PFSK-1 (cell line): Measurements from ENCODE around the gene KRT78.

ENCODE experiments used
- FOXP2 ChIP-seq: optimal IDR thresholded peaks from 2 replicates; pipeline ENCODE3; 2011; ENCODE audit warnings: borderline replicate concordance, control low read depth, inconsistent platforms; ENCODE audit not compliant: insufficient read depth; ENCODE audit errors: extremely low read length, extremely low read depth
- POLR2AphosphoS5 ChIP-seq: IDR thresholded peaks from 2 replicates; pipeline ENCODE4 v1.6.1; 2012; ENCODE audit warnings: low read depth, mild to moderate bottlenecking, control low read depth, low read length, moderate library complexity
- SIN3A ChIP-seq: IDR thresholded peaks from 2 replicates; pipeline ENCODE4 v1.6.1; 2012; ENCODE audit warnings: mild to moderate bottlenecking, low read length, moderate library complexity, borderline replicate concordance; ENCODE audit not compliant: insufficient read depth
- TAF1 ChIP-seq: IDR thresholded peaks from 2 replicates; pipeline ENCODE4 v1.6.1; 2012; ENCODE audit warnings: low read length, control low read depth, borderline replicate concordance; ENCODE audit not compliant: insufficient read depth
- TF ChIP-seq, protein P1 (sequence below), 2 experiments: IDR thresholded peaks; 2 replicates each; pipeline versions ENCODE4 v1.6.1 to v1.8.0; 2011 to 2012; ENCODE audit warnings: low read depth in 2 of 2, low read length in 2 of 2, control low read depth in 1 of 2, inconsistent platforms in 1 of 2, mild to moderate bottlenecking in 1 of 2, moderate library complexity in 1 of 2; ENCODE audit not compliant: insufficient read depth in 1 of 2

Gene KRT78

DNA sequence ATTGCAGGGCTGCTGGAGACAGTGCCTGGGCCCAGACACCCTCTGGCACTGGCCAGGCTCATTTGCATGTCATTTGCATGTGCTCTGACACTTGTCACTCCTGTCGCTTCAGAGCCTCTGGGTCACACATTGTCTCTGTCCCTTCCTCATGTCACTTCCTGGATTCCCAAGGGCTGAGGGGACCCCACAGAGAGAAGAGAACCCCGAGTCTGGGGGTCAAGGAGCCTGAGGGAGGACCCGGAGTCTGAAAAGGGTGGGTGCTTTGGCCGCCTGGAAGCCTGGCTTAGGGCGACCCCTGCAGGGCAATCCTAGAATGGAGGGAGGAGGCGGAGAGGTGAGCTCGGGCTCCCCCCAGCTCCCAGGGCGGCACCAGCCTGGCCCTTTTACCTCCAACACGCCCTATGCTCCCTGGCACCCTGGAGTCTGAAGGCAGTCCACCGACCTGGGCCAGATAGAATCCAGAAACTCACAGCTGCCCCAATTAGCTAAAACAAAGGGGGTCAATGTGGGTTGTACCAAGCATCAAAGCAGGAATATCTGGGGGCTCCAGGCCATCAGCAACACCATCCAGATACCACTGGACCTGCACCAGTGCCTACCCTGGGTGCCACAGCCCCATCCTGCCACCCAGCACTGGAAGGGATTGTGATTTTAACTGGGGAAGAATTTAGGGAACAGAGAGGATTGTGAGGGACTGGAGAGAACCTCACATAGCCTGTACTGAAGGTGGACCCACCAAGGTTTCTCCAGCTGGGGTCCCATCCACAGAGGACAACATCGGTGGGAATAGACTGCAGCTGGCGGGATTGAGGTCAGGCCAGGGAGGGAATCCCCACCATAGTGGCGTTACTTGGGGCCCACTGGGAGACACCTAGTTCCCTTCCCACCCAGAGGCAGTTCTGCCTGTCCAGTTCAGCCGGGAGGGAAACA, 21.8 kb upstream of the KRT78 start:
- TF ChIP-seq SIN3A (no peak), FOXP2 (no peak), TAF1 (no peak), POLR2AphosphoS5 (no peak)
- TF ChIP-seq, protein P1, sequence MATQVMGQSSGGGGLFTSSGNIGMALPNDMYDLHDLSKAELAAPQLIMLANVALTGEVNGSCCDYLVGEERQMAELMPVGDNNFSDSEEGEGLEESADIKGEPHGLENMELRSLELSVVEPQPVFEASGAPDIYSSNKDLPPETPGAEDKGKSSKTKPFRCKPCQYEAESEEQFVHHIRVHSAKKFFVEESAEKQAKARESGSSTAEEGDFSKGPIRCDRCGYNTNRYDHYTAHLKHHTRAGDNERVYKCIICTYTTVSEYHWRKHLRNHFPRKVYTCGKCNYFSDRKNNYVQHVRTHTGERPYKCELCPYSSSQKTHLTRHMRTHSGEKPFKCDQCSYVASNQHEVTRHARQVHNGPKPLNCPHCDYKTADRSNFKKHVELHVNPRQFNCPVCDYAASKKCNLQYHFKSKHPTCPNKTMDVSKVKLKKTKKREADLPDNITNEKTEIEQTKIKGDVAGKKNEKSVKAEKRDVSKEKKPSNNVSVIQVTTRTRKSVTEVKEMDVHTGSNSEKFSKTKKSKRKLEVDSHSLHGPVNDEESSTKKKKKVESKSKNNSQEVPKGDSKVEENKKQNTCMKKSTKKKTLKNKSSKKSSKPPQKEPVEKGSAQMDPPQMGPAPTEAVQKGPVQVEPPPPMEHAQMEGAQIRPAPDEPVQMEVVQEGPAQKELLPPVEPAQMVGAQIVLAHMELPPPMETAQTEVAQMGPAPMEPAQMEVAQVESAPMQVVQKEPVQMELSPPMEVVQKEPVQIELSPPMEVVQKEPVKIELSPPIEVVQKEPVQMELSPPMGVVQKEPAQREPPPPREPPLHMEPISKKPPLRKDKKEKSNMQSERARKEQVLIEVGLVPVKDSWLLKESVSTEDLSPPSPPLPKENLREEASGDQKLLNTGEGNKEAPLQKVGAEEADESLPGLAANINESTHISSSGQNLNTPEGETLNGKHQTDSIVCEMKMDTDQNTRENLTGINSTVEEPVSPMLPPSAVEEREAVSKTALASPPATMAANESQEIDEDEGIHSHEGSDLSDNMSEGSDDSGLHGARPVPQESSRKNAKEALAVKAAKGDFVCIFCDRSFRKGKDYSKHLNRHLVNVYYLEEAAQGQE (IDR thresholded peaks at IDR 0.05; ENCODE audit: insufficient read depth in 1 of 2, low read depth in 2 of 2, low read length in 2 of 2), result no peak

DNA sequence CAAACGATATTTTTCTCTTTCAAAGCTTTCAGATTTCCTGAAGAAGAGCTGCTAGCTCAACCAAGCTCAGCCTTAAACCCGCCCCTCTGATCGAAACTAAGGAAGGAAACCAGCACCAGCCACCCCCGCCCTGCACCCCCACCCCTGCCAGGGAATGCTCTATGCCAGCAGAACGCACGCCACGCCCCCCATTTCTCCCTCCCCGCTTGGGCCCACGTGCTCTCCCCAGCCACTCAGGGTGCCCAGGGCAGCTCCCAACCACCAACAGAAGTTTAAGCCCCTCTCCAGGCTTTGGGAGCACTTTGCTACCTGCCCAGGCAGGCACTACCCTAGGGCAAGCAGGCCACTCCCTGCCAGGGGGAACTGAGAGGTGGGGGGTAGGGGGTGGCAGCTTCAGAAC, 18.8 kb upstream of the KRT78 start:
- TF ChIP-seq FOXP2 (no peak), SIN3A (no peak), TAF1 (no peak), POLR2AphosphoS5 (no peak)
- TF ChIP-seq, protein P1 (IDR thresholded peaks at IDR 0.05; ENCODE audit: insufficient read depth in 1 of 2, low read depth in 2 of 2, low read length in 2 of 2), result no peak

DNA sequence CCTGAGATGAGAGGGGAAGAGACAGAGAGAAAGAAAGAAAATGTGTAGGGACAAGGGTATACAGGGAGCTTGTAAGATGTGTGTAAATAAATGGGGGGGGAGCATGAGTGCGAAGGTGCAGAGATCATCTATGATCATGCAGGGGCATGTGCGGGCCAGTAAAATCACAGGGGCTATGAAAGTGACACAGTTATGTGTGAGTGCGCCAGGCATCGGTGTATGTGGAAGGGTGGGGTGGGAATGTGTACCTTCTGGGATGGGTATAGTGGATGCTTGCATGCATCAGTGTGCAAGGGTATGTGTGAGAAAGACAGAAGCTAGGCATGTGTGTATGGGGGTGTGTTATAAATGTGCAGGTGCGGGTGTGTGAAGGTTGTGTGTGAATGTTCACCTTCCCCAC, 18.4 kb upstream of the KRT78 start:
- TF ChIP-seq POLR2AphosphoS5 (no peak), TAF1 (no peak), FOXP2 (no peak), SIN3A (no peak)
- TF ChIP-seq, protein P1 (IDR thresholded peaks at IDR 0.05; ENCODE audit: insufficient read depth in 1 of 2, low read depth in 2 of 2, low read length in 2 of 2), result no peak

DNA sequence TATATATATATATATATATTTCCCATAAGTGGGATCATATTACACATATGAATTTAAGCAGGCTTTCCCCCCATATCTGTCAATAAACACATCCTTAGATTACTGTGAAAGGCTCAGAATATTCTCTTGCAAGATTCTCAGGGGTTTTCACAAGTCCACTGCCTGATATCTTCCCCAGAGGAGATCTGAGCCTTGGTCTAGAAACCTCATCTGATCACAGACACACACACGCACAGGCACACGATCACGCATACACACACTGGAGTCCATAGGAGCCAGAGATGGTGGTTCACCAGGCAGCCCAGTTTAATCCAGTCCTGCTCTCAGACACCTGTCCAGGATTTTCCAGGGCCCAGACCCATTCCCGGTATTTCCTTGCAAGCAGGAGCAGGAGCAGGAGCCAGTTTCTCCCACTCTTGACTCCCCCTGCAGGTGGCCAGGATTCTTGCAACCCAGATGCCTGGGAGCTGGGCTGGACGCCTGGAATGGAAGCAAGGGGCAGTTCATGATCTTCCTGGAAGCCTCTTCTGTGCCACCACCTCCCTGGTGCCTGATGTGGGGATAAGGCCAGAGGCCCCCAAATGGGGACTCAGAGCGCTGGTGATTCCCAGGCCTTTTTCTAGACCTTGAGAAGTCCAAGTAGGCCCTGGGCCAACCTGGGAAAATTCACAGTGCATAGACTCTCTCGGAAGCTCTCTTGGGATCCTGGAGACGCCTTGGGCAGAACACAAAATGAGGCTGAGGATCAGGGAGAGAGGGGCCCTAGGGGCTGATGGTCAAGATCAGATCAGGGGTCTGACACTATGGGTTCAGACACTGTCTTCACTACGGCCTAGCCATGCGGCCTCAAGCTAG, 16.5 kb upstream of the KRT78 start:
- TF ChIP-seq, protein P1 (IDR thresholded peaks at IDR 0.05; ENCODE audit: insufficient read depth in 1 of 2, low read depth in 2 of 2, low read length in 2 of 2), result 0 out of 4 replicates have a peak, but pooled peaks of 1 of the 2 experiments have one; percentile 10
- TF ChIP-seq FOXP2 (no peak), TAF1 (no peak), POLR2AphosphoS5 (no peak)
